Lower leg skin (tissue), 3 donors: ENCODE data around the gene PCARE.

Source experiments
- POLR2A ChIP-seq, 2 donors: fragments of 450-650 bp; IDR thresholded peaks; one replicate each; pipeline ENCODE4 v1.6.1; 2016 to 2017; ENCODE audit warnings: antibody characterized with exemption in 2 of 2, mild to moderate bottlenecking in 1 of 2, moderate library complexity in 1 of 2
- TF ChIP-seq, protein P1 (sequence below), 3 donors: fragments of 450-650 bp; IDR thresholded peaks; one replicate each; pipeline ENCODE4 v1.5.1; 2016; ENCODE audit warnings: antibody characterized with exemption in 3 of 3, mild to moderate bottlenecking in 3 of 3, moderate library complexity in 2 of 3

DNA sequence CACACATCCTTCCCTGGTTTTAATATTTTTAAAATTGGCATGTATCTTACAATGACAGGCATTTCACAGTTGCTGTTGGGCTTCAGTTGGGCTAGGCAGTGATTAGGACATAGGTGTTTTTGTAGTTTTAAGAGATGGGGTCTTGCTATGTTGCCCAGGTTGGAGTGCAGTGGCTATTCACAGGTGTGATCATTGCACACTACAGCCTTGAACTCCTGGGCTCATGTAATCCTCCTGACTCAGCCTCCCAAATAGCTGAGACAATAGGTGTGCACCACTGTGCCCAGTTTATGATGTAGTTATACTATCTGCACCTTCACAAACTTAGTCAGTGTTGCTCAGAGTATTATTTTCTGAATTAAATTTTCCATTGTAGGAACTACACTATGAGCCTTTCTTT is 43.3 kb downstream of the PCARE start:
- TF ChIP-seq, protein P1, sequence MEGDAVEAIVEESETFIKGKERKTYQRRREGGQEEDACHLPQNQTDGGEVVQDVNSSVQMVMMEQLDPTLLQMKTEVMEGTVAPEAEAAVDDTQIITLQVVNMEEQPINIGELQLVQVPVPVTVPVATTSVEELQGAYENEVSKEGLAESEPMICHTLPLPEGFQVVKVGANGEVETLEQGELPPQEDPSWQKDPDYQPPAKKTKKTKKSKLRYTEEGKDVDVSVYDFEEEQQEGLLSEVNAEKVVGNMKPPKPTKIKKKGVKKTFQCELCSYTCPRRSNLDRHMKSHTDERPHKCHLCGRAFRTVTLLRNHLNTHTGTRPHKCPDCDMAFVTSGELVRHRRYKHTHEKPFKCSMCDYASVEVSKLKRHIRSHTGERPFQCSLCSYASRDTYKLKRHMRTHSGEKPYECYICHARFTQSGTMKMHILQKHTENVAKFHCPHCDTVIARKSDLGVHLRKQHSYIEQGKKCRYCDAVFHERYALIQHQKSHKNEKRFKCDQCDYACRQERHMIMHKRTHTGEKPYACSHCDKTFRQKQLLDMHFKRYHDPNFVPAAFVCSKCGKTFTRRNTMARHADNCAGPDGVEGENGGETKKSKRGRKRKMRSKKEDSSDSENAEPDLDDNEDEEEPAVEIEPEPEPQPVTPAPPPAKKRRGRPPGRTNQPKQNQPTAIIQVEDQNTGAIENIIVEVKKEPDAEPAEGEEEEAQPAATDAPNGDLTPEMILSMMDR (IDR thresholded peaks at IDR 0.05), result no peak
- TF ChIP-seq POLR2A (IDR thresholded peaks at IDR 0.05), result no peak
